Suprapubic skin (tissue), 4 donors: Measurements from ENCODE around the gene ZNF521.

ENCODE experiments used
- POLR2A ChIP-seq, 2 donors: fragments of 450-650 bp; IDR thresholded peaks; one replicate each; pipeline ENCODE4 v1.6.1; 2017; ENCODE audit warnings: antibody characterized with exemption in 2 of 2, mild to moderate bottlenecking in 2 of 2, moderate library complexity in 2 of 2
- POLR2AphosphoS5 ChIP-seq, 3 donors: sonication (generic); formaldehyde crosslinking; IDR thresholded peaks; one replicate each; pipeline ENCODE4 v1.6.1; 2017; ENCODE audit warnings: antibody characterized with exemption in 3 of 3
- TF ChIP-seq, protein P1 (sequence below), 2 donors: fragments of 200-600 bp in 1 of 2; fragments of 450-650 bp in 1 of 2; sonication (generic) in 1 of 2; IDR thresholded peaks; one replicate each; pipeline ENCODE4 v1.5.1; 2016 to 2019; ENCODE audit warnings: antibody characterized with exemption in 2 of 2, mild to moderate bottlenecking in 1 of 2, moderate library complexity in 1 of 2

DNA sequence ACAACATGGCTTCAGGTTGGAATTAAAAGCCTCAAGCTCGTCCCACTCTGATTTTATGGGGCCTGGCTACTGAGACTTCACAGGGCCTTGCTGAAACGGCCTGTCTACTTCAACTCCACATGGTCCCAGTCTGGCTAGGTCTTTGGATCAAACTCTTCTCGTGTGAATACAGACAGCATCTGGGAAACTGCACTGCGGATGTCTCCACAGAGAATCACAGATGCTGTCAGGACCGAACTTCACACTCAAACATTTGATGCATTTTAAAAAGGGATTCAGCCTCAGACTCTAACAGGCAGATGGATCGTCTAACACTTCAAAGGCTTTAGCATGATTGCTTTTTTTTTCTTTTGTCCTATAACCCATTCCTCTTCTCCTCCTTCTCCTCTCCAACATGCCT is 198.5 kb downstream of the ZNF521 start:
- TF ChIP-seq, protein P1, sequence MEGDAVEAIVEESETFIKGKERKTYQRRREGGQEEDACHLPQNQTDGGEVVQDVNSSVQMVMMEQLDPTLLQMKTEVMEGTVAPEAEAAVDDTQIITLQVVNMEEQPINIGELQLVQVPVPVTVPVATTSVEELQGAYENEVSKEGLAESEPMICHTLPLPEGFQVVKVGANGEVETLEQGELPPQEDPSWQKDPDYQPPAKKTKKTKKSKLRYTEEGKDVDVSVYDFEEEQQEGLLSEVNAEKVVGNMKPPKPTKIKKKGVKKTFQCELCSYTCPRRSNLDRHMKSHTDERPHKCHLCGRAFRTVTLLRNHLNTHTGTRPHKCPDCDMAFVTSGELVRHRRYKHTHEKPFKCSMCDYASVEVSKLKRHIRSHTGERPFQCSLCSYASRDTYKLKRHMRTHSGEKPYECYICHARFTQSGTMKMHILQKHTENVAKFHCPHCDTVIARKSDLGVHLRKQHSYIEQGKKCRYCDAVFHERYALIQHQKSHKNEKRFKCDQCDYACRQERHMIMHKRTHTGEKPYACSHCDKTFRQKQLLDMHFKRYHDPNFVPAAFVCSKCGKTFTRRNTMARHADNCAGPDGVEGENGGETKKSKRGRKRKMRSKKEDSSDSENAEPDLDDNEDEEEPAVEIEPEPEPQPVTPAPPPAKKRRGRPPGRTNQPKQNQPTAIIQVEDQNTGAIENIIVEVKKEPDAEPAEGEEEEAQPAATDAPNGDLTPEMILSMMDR (IDR thresholded peaks at IDR 0.05): no peak
- TF ChIP-seq POLR2AphosphoS5 (IDR thresholded peaks at IDR 0.05) (no peak), POLR2A (IDR thresholded peaks at IDR 0.05) (no peak)
